DMS153 treated with DMSO at 0.1 percent for 48 hours (cell line): ENCODE measurements around the gene PPP2R5D.
"Not testable (repeated sequence)": the region's sequence is repeated elsewhere in the genome, so short reads cannot be mapped to it uniquely, and the experiment has no call there.

Source experiments
- DNase-seq: peaks from one replicate; lab custom pipeline; 2025; ENCODE audit not compliant: unreplicated experiment; lab: John Stamatoyannopoulos, UW

PPP2R5D gene

GRCh38 chr6:42988486-42989020 lies 4.2 kb downstream of the PPP2R5D start:
- DNase-seq = no peak

GRCh38 chr6:42989923-42990322 lies 5.6 kb downstream of the PPP2R5D start:
- no peak for DNase-seq

GRCh38 chr6:42993445-42993844 lies 9.1 kb downstream of the PPP2R5D start:
- DNase-seq = no peak

GRCh38 chr6:42996513-42996912 lies 12.1 kb downstream of the PPP2R5D start:
- DNase-seq = no peak

- DNase-seq = not testable (repeated sequence)
Observed at GRCh38 chr6:42998205-42998604, 13.8 kb downstream of the PPP2R5D start.

GRCh38 chr6:43001843-43002242 lies 17.5 kb downstream of the PPP2R5D start:
- DNase-seq = no peak

GRCh38 chr6:43005844-43006243 lies 21.5 kb downstream of the PPP2R5D start:
- DNase-seq = no peak

GRCh38 chr6:43006251-43006650 lies 21.9 kb downstream of the PPP2R5D start:
- DNase-seq = no peak

GRCh38 chr6:43007126-43007525 lies 22.8 kb downstream of the PPP2R5D start:
- DNase-seq = no peak

GRCh38 chr6:43009124-43009523 lies 24.8 kb downstream of the PPP2R5D start:
- peak; percentile 18 for DNase-seq

- DNase-seq = no peak
Observed at GRCh38 chr6:43011207-43011606, 26.8 kb downstream of the PPP2R5D start.

- no peak for DNase-seq
Observed at GRCh38 chr6:43012364-43012763, 28.0 kb downstream of the PPP2R5D start.

- DNase-seq = no peak
Observed at GRCh38 chr6:43013097-43013842, 28.9 kb downstream of the PPP2R5D start.

- peak; percentile 100 for DNase-seq
Observed at GRCh38 chr6:43013843-43014433, 29.6 kb downstream of the PPP2R5D start, which contains the start of the genes KLHDC3 and MEA1. Gene KLHDC3, plus strand, starts transcription at chr6:43014249. Its CDS starts 2,944 bp downstream, at chr6:43017193. Gene MEA1, minus strand, starts transcription at chr6:43013946. Its CDS starts 133 bp downstream, at chr6:43013813.

- no peak for DNase-seq
Observed at GRCh38 chr6:43014434-43014909, 30.1 kb downstream of the PPP2R5D start.

GRCh38 chr6:43016176-43016942 lies 32.0 kb downstream of the PPP2R5D start:
- no peak for DNase-seq

- no peak for DNase-seq
Observed at GRCh38 chr6:43016943-43017334, 32.6 kb downstream of the PPP2R5D start.

GRCh38 chr6:43019152-43019551 lies 34.8 kb downstream of the PPP2R5D start:
- no peak for DNase-seq

- no peak for DNase-seq
Observed at GRCh38 chr6:43020052-43020705, 35.8 kb downstream of the PPP2R5D start.

GRCh38 chr6:43020847-43021246 lies 36.5 kb downstream of the PPP2R5D start:
- no peak for DNase-seq
